CD8-positive, alpha-beta memory T cell (primary cell): ENCODE results near the gene TNNI2. TPM values are rescaled to one million over a fixed set of nuclear protein-coding genes. Genes with fewer than 3 reads are reported as not detected.
A peak's percentile ranks its signal among the peaks of the same experiment; 100 is the strongest.

Source experiments
- CTCF ChIA-PET: fragments of 350-600 bp; sonication (Branson Sonifier 250); formaldehyde crosslinking; loops from one replicate; lab custom pipeline; 2021; ENCODE audit warnings: antibody characterized with exemption; lab: Charles Lee
- POLR2A ChIA-PET: fragments of 350-600 bp; sonication (Branson Sonifier 250); formaldehyde crosslinking; loops from one replicate; lab custom pipeline; 2021; ENCODE audit warnings: antibody characterized with exemption; lab: Charles Lee
- DNase-seq, 5 donors: peaks; one replicate each; pipeline versions ENCODE4 v3.0.0 to v3.0.0-alpha.2; 2020 to 2022; ENCODE audit warnings: mixed read lengths in 1 of 5
- H3K27ac ChIP-seq: one replicate; pipeline ENCODE4 v1.7.0; 2013; ENCODE audit warnings: low read depth, mild to moderate bottlenecking, low read length, moderate library complexity
- H3K27me3 ChIP-seq: 2 replicates; pipeline ENCODE4 v1.7.0; 2013; ENCODE audit warnings: low read length, mild to moderate bottlenecking; ENCODE audit not compliant: insufficient read depth, poor library complexity, severe bottlenecking
- H3K36me3 ChIP-seq: 2 replicates; pipeline ENCODE4 v1.7.0; 2013; ENCODE audit warnings: mild to moderate bottlenecking, low read length, moderate library complexity; ENCODE audit not compliant: insufficient read depth
- H3K4me1 ChIP-seq: 2 replicates; pipeline ENCODE4 v1.7.0; 2013; ENCODE audit warnings: mild to moderate bottlenecking, low read length, moderate library complexity; ENCODE audit not compliant: insufficient read depth
- H3K4me3 ChIP-seq: 2 replicates; pipeline ENCODE4 v1.7.0; 2013; ENCODE audit warnings: mild to moderate bottlenecking, low read length
- H3K9me3 ChIP-seq: 2 replicates; pipeline ENCODE4 v1.7.0; 2013; ENCODE audit warnings: mild to moderate bottlenecking, low read length
- H3K27ac Mint-ChIP-seq, 8 donors: one replicate each; pipeline ENCODE4 v1.8.0; 2020 to 2021; ENCODE audit warnings: mixed read lengths in 8 of 8, mild to moderate bottlenecking in 6 of 8, inconsistent platforms in 3 of 8, moderate library complexity in 3 of 8
- H3K27me3 Mint-ChIP-seq, 2 donors: one replicate each; pipeline ENCODE4 v1.8.0; 2020 to 2021; ENCODE audit warnings: mixed read lengths in 2 of 2, mild to moderate bottlenecking in 1 of 2, moderate library complexity in 1 of 2
- H3K36me3 Mint-ChIP-seq, 3 donors: one replicate each; pipeline ENCODE4 v1.8.0; 2020 to 2021; ENCODE audit warnings: mixed read lengths in 3 of 3, inconsistent platforms in 1 of 3, mild to moderate bottlenecking in 1 of 3
- H3K4me1 Mint-ChIP-seq, 3 donors: one replicate each; pipeline ENCODE4 v1.8.0; 2020 to 2021; ENCODE audit warnings: mixed read lengths in 3 of 3, inconsistent platforms in 1 of 3, mild to moderate bottlenecking in 1 of 3
- H3K4me3 Mint-ChIP-seq, 7 donors: one replicate each; pipeline ENCODE4 v1.8.0; 2020 to 2021; ENCODE audit warnings: mixed read lengths in 7 of 7, mild to moderate bottlenecking in 6 of 7, moderate library complexity in 4 of 7, inconsistent platforms in 2 of 7
- H3K9me3 Mint-ChIP-seq, 5 donors: one replicate each; pipeline ENCODE4 v1.8.0; 2020 to 2022; ENCODE audit warnings: mixed read lengths in 5 of 5, mild to moderate bottlenecking in 3 of 5, moderate library complexity in 2 of 5, inconsistent platforms in 1 of 5
- polyA plus RNA-seq: library from polyadenylated mRNA; unstranded; fragments of 300-500 nt; fragmentation: Illumina TruSeq; gene quantifications from one replicate; pipeline ENCODE4 v1.2.3, GENCODE V29; 2021
- total RNA-seq, 2 experiments: library from RNA; stranded (reverse); gene quantifications; one replicate each; pipeline ENCODE4 v1.2.3, GENCODE V29; 2021

Gene TNNI2
- total RNA-seq (under 1 TPM in 1 of 2 experiments, not detected in 1; 0.33 TPM), polyA plus RNA-seq (not detected)

- Mint-ChIP-seq H3K4me3 (peak within 1 kb of the TSS in 1 of 7 donors; percentile 34), H3K4me1 (peaks cover 10 to 30% (median 12%) of the 10 kb centered on the region in 3 donors), H3K36me3 (no peaks in the 10 kb centered on the region), H3K27me3 (peaks cover 0 to 2% of the 10 kb centered on the region in 2 donors), H3K27ac (peak within 1 kb of the TSS in 4 of 8 donors; percentile 29 to 79 (median 70)), H3K9me3 (no peaks in the 10 kb centered on the region)
- DNase-seq, result peak in 1 of 5 donors; percentile 48
- no peaks in the 10 kb centered on the region for H3K9me3 ChIP-seq
- no peaks in the 10 kb centered on the region for H3K36me3 ChIP-seq
- H3K27ac ChIP-seq, result no peak within 1 kb of the TSS
- H3K4me1 ChIP-seq, result peaks cover 17% of the 10 kb centered on the region
- no peak within 1 kb of the TSS for H3K4me3 ChIP-seq
- CTCF ChIA-PET, result interaction anchor here (1.0 to 3.4 kb wide), 8 partner anchors 9 to 313 kb away, joined by 3 to 13 read pairs (median 4); no protein-coding TSS in a partner anchor
- no peaks in the 10 kb centered on the region for H3K27me3 ChIP-seq
- POLR2A ChIA-PET, result interaction anchor here (0.5 to 1.2 kb wide), 2 partner anchors 9 to 13 kb away, joined by 3 to 5 read pairs; no protein-coding TSS in a partner anchor
These were observed at the start of gene TNNI2 for GRCh38 chr11:1838426-1839144. Gene TNNI2 (plus strand): TSS chr11:1838981. CDS start chr11:1839697, 716 bp downstream.

- ChIA-PET POLR2A (no interaction called here), CTCF (interaction anchor here (3.5 kb wide), 1 partner anchor 98 kb away, joined by 11 read pairs; no protein-coding TSS in a partner anchor)
- Histone ChIP-seq H3K4me3 (no peak overlapping the region), H3K27me3 (no peaks in the 10 kb centered on the region), H3K36me3 (no peaks in the 10 kb centered on the region), H3K9me3 (no peaks in the 10 kb centered on the region), H3K27ac (no peak overlapping the region), H3K4me1 (no peaks in the 10 kb centered on the region)
- H3K9me3 Mint-ChIP-seq, result peaks cover 0 to 13% (median 4%) of the 10 kb centered on the region in 5 donors
- DNase-seq, result no peak
- no peak overlapping the region for H3K27ac Mint-ChIP-seq
- H3K27me3 Mint-ChIP-seq, result peaks cover 10 to 24% of the 10 kb centered on the region in 2 donors
- peak overlapping the region in 2 of 7 donors; percentile 12 to 86 for H3K4me3 Mint-ChIP-seq
- peaks cover 0 to 3% (median 0%) of the 10 kb centered on the region in 3 donors for H3K36me3 Mint-ChIP-seq
- H3K4me1 Mint-ChIP-seq, result peaks cover 8 to 11% (median 8%) of the 10 kb centered on the region in 3 donors
These were observed 46.9 kb upstream of the TNNI2 start for GRCh38 chr11:1791912-1792311.

- ChIA-PET CTCF (interaction anchor here (3.5 kb wide), 1 partner anchor 99 kb away, joined by 11 read pairs; no protein-coding TSS in a partner anchor), POLR2A (interaction anchor here (0.9 kb wide), 1 partner anchor 35 kb away, joined by 4 read pairs; no protein-coding TSS in a partner anchor)
- peak overlapping the region; percentile 49 to 87 (median 76) for H3K4me3 Mint-ChIP-seq
- peak overlapping the region; percentile 14 to 89 (median 69) for H3K27ac Mint-ChIP-seq
- DNase-seq, result peak in 1 of 5 donors; percentile 5
- Histone ChIP-seq H3K27ac (no peak overlapping the region), H3K9me3 (no peaks in the 10 kb centered on the region), H3K27me3 (no peaks in the 10 kb centered on the region), H3K4me3 (no peak overlapping the region), H3K4me1 (no peaks in the 10 kb centered on the region), H3K36me3 (no peaks in the 10 kb centered on the region)
- peaks cover 10 to 27% of the 10 kb centered on the region in 2 donors for H3K27me3 Mint-ChIP-seq
- H3K36me3 Mint-ChIP-seq, result peaks cover 0 to 3% (median 0%) of the 10 kb centered on the region in 3 donors
- H3K4me1 Mint-ChIP-seq, result peaks cover 8 to 11% (median 8%) of the 10 kb centered on the region in 3 donors
- H3K9me3 Mint-ChIP-seq, result peaks cover 0 to 13% (median 4%) of the 10 kb centered on the region in 5 donors
These were observed 46.3 kb upstream of the TNNI2 start for GRCh38 chr11:1792461-1792860.

DNA sequence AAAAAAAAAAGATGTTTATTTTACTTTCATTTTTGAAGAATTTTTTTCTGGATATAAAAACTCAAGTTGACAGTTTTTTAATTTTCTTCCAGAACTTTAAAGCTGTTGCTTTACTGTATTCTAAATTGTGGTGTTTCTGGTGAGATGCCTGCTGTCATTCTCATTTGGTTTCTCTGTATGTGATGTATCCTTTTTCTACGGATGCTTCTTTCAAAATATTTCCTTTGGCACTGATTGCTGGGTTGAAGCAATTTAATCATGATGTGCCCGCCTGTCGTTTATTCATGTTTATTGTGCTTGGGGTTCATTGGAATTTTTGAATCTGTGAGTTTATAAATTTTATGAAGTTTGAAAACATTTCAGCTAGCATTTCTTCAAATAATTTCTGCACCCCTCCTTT lies 45.7 kb upstream of the TNNI2 start:
- no peak overlapping the region for H3K27ac Mint-ChIP-seq
- POLR2A ChIA-PET, result interaction anchor here (0.9 kb wide), 1 partner anchor 36 kb away, joined by 4 read pairs; no protein-coding TSS in a partner anchor
- no peak for DNase-seq
- Histone ChIP-seq H3K36me3 (no peaks in the 10 kb centered on the region), H3K27ac (no peak overlapping the region), H3K4me1 (no peaks in the 10 kb centered on the region), H3K9me3 (no peaks in the 10 kb centered on the region), H3K27me3 (no peaks in the 10 kb centered on the region), H3K4me3 (no peak overlapping the region)
- peaks cover 10 to 30% of the 10 kb centered on the region in 2 donors for H3K27me3 Mint-ChIP-seq
- peak overlapping the region in 3 of 7 donors; percentile 65 to 87 (median 79) for H3K4me3 Mint-ChIP-seq
- H3K36me3 Mint-ChIP-seq, result peaks cover 0 to 3% (median 0%) of the 10 kb centered on the region in 3 donors
- H3K9me3 Mint-ChIP-seq, result peaks cover 0 to 13% (median 4%) of the 10 kb centered on the region in 5 donors
- CTCF ChIA-PET, result interaction anchor here (3.5 kb wide), 1 partner anchor 99 kb away, joined by 11 read pairs; no protein-coding TSS in a partner anchor
- peaks cover 8 to 11% (median 8%) of the 10 kb centered on the region in 3 donors for H3K4me1 Mint-ChIP-seq

- Mint-ChIP-seq H3K27me3 (peaks cover 12 to 51% of the 10 kb centered on the region in 2 donors), H3K27ac (no peak overlapping the region), H3K4me1 (peaks cover 8 to 11% (median 8%) of the 10 kb centered on the region in 3 donors), H3K9me3 (peaks cover 0 to 13% (median 4%) of the 10 kb centered on the region in 5 donors), H3K4me3 (no peak overlapping the region), H3K36me3 (peaks cover 0 to 3% (median 0%) of the 10 kb centered on the region in 3 donors)
- no peaks in the 10 kb centered on the region for H3K4me1 ChIP-seq
- no peaks in the 10 kb centered on the region for H3K9me3 ChIP-seq
- H3K4me3 ChIP-seq, result no peak overlapping the region
- CTCF ChIA-PET, result interaction anchor here (1.2 to 1.9 kb wide), 2 partner anchors 36 to 103 kb away, joined by 4 to 5 read pairs; no protein-coding TSS in a partner anchor
- H3K36me3 ChIP-seq, result no peaks in the 10 kb centered on the region
- no peaks in the 10 kb centered on the region for H3K27me3 ChIP-seq
- POLR2A ChIA-PET, result no interaction called here
- DNase-seq, result no peak
- H3K27ac ChIP-seq, result no peak overlapping the region
These were observed 42.3 kb upstream of the TNNI2 start for GRCh38 chr11:1796413-1797011.

GRCh38 chr11:1797391-1798125 lies 41.2 kb upstream of the TNNI2 start:
- ChIA-PET POLR2A (no interaction called here), CTCF (interaction anchor here (1.9 kb wide), 1 partner anchor 35 kb away, joined by 5 read pairs; no protein-coding TSS in a partner anchor)
- Mint-ChIP-seq H3K27me3 (peaks cover 12 to 45% of the 10 kb centered on the region in 2 donors), H3K9me3 (peaks cover 0 to 12% (median 3%) of the 10 kb centered on the region in 5 donors), H3K4me1 (peaks cover 2 to 7% (median 5%) of the 10 kb centered on the region in 3 donors), H3K4me3 (no peak overlapping the region), H3K36me3 (peaks cover 0 to 2% (median 0%) of the 10 kb centered on the region in 3 donors), H3K27ac (no peak overlapping the region)
- Histone ChIP-seq H3K4me1 (no peaks in the 10 kb centered on the region), H3K9me3 (no peaks in the 10 kb centered on the region), H3K27me3 (no peaks in the 10 kb centered on the region), H3K27ac (no peak overlapping the region), H3K4me3 (no peak overlapping the region), H3K36me3 (no peaks in the 10 kb centered on the region)
- DNase-seq, result no peak

- DNase-seq, result no peak
- Mint-ChIP-seq H3K27ac (no peak overlapping the region), H3K36me3 (no peaks in the 10 kb centered on the region), H3K27me3 (peaks cover 8 to 46% of the 10 kb centered on the region in 2 donors), H3K4me3 (no peak overlapping the region), H3K4me1 (no peaks in the 10 kb centered on the region), H3K9me3 (no peaks in the 10 kb centered on the region)
- Histone ChIP-seq H3K27ac (no peak overlapping the region), H3K9me3 (no peaks in the 10 kb centered on the region), H3K36me3 (no peaks in the 10 kb centered on the region), H3K4me3 (no peak overlapping the region), H3K4me1 (no peaks in the 10 kb centered on the region), H3K27me3 (no peaks in the 10 kb centered on the region)
- ChIA-PET CTCF (no interaction called here), POLR2A (no interaction called here)
These were observed 35.5 kb upstream of the TNNI2 start for GRCh38 chr11:1803246-1803645.
